Pancreas (tissue), 10 donors: ENCODE data around the gene NID2. TPM values are rescaled to one million over a fixed set of nuclear protein-coding genes. Genes with fewer than 3 reads are reported as not detected.

Experiments
- ATAC-seq, 4 donors: fragments of 200-7000 bp; cut with Tn5 transposase; one replicate each; pipeline versions ENCODE4 v1.8.0 to v1.9.1; 2020; ENCODE audit warnings: mild to moderate bottlenecking in 4 of 4, moderate library complexity in 4 of 4
- DNase-seq, 6 donors: peaks; one replicate each; pipeline ENCODE4 v3.0.0-alpha.2; 2020
- FAIRE-seq: peaks from 2 replicates; lab custom pipeline; 2012; peaks lifted over from hg19 to GRCh38; lab: Jason Lieb, UNC
- H3K27ac ChIP-seq, 4 donors: fragments of 200-600 bp; sonication (generic); 1 replicate in 3 of 4; 2 replicates in 1 of 4; pipeline versions ENCODE4 v1.5.0 to v1.8.0; 2020
- H3K27me3 ChIP-seq, 4 donors: fragments of 200-600 bp; one replicate each; pipeline ENCODE4 v1.8.0; 2021
- H3K36me3 ChIP-seq, 3 donors: fragments of 200-600 bp; sonication (generic) in 1 of 3; one replicate each; pipeline versions ENCODE4 v1.5.0 to v1.8.0; 2020 to 2021
- H3K4me1 ChIP-seq, 3 donors: fragments of 200-600 bp; one replicate each; pipeline ENCODE4 v1.8.0; 2021
- H3K4me3 ChIP-seq, 4 donors: fragments of 200-600 bp; sonication (generic) in 2 of 4; one replicate each; pipeline versions ENCODE4 v1.5.0 to v1.8.0; 2020 to 2021
- H3K9me3 ChIP-seq, 4 donors: fragments of 200-600 bp; one replicate each; pipeline ENCODE4 v1.8.0; 2021
- WGBS, 2 donors: extraction: QIAGEN DNeasy Blood & Tissue Kit; methylation state at CpG; one replicate each; pipeline ENCODE4 v1.1.7; 2013; 5-methylcytosine and 5-hydroxymethylcytosine counted together
- intact Hi-C, 3 donors: fragments of 100-400 bp; cut with DNase I; formaldehyde crosslinking; loops; one replicate each; pipeline versions ENCODE4 v1.11.1 to v1.14.2; 2022
- polyA plus RNA-seq, 2 donors: library from polyadenylated mRNA; stranded (reverse); fragments of 200-250 nt; gene quantifications; one replicate each; pipeline ENCODE4 v1.2.3, GENCODE V29; 2013
- total RNA-seq, 6 donors: library from RNA; stranded (reverse); fragmentation: NEBNext Ultra II Directional in 4 of 6; extraction: Animal tissue kit (Norgen Biotek cat#: 25700) in 4 of 6; gene quantifications; one replicate each; pipeline versions ENCODE4 v1.2.1 to v1.2.4, GENCODE V29; 2021 to 2023
- TF ChIP-seq, protein P1 (sequence below), 4 donors: fragments of 200-600 bp; sonication (generic) in 3 of 4; IDR thresholded peaks; one replicate each; pipeline versions ENCODE4 v1.5.0 to v1.8.0; 2021; ENCODE audit warnings: antibody characterized with exemption in 4 of 4
- donor health status: healthy with polysubstance abuse.
- donor health status: DM: no; HTN: no; CAD: no; lungs with moderate emphysema.
- donor health status: DM: no; HTN: no; CAD: no.
- donor health status: control.
- donor health status: control.
- donor health status: Bipolar disorder and iron deficiency.
- donor health status: DM: yes; HTN: yes; CAD: no.
- donor health status: DM: no; HTN: no; CAD: no.
- donor health status: DM: no; HTN: no; CAD: no.
- donor health status: DM: yes; HTN: yes; CAD: no.

NID2 gene
- total and polyA plus RNA-seq, 8 donors = 1.9 to 9.5 (median 3.8) TPM

DNA sequence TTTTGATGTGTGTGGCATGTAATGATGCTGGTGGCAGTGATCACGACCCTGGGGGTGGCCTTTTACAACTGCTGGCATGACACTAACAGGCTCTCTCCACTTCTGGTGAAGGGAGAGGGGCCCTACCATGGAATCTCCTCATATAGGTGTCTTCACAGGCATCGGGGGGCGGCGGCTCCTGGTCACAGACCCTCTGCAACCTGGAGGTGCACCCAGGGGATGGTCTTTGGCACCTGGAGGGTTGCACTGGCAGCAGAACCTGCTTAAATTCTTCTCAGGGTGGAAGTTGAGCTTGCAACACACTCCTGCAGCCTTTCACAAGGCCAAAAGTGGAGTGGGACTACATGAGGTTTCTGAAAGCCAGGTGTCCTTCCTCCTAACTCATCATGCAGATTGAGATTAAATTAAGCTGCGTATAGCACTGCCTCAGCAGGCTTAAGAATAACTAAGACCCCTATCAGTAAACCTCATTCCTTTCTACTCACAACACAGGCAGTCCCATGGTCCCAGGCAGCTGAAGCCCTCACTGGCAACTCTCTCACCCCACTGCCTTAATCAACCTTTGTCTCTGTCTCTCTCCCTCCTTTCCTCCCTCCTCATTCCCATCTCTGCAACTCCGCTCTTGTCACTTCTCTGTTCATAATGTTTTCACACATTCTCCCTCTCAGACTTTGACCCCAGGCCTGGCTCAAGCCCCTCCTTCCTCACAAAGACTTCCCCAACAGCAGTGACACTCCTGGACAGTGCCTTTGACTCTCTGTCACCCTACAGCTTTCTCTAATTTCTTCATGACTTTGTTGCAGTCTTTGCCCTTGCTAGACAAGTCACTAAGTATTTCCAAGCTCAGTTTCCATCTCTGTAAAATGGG, 18.9 kb downstream of the NID2 start:
- intact Hi-C loops = no loop called here
- Histone ChIP-seq H3K4me3 (no peak overlapping the region), H3K27ac (no peak overlapping the region), H3K36me3 (no peaks in the 10 kb centered on the region), H3K27me3 (no peaks in the 10 kb centered on the region), H3K4me1 (peaks cover under 1 to 12% (median 3%) of the 10 kb centered on the region in 3 donors), H3K9me3 (no peaks in the 10 kb centered on the region)
- TF ChIP-seq, protein P1, sequence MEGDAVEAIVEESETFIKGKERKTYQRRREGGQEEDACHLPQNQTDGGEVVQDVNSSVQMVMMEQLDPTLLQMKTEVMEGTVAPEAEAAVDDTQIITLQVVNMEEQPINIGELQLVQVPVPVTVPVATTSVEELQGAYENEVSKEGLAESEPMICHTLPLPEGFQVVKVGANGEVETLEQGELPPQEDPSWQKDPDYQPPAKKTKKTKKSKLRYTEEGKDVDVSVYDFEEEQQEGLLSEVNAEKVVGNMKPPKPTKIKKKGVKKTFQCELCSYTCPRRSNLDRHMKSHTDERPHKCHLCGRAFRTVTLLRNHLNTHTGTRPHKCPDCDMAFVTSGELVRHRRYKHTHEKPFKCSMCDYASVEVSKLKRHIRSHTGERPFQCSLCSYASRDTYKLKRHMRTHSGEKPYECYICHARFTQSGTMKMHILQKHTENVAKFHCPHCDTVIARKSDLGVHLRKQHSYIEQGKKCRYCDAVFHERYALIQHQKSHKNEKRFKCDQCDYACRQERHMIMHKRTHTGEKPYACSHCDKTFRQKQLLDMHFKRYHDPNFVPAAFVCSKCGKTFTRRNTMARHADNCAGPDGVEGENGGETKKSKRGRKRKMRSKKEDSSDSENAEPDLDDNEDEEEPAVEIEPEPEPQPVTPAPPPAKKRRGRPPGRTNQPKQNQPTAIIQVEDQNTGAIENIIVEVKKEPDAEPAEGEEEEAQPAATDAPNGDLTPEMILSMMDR (IDR thresholded peaks at IDR 0.05) = no peak
- 69 to 74% methylated on average over 6 of the region's 6 CpGs for WGBS, 2 donors
- DNase-seq (no peak), ATAC-seq (no peak), FAIRE-seq (no peak)

DNA sequence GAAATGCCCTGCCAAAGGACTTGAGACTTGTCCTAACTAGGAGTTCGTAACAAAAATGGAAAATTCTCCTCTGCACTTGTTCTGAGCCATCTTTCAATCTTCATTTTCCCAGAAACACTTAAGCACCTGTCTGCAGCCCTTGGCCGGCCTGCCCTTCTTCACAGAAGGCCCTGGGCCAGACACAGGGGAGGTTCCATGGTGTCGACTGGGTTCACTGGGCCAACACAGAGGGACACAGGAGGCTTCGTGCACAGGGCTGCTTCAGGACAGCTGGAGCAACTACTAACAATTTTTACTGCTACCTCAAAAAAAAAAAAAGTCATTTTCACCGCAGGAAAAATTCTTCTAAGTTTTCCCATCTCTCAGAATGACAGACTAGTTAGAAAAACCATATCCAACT, 19.6 kb downstream of the NID2 start:
- TF ChIP-seq, protein P1 (IDR thresholded peaks at IDR 0.05) = no peak
- Histone ChIP-seq H3K4me1 (peaks cover 3 to 16% (median 7%) of the 10 kb centered on the region in 3 donors), H3K27ac (no peak overlapping the region), H3K4me3 (no peak overlapping the region), H3K9me3 (no peaks in the 10 kb centered on the region), H3K36me3 (no peaks in the 10 kb centered on the region), H3K27me3 (no peaks in the 10 kb centered on the region)
- FAIRE-seq = no peak
- 82 to 84% methylated on average over 5 of the region's 5 CpGs for WGBS, 2 donors
- no peak for ATAC-seq
- intact Hi-C loops = no loop called here
- DNase-seq = no peak

DNA sequence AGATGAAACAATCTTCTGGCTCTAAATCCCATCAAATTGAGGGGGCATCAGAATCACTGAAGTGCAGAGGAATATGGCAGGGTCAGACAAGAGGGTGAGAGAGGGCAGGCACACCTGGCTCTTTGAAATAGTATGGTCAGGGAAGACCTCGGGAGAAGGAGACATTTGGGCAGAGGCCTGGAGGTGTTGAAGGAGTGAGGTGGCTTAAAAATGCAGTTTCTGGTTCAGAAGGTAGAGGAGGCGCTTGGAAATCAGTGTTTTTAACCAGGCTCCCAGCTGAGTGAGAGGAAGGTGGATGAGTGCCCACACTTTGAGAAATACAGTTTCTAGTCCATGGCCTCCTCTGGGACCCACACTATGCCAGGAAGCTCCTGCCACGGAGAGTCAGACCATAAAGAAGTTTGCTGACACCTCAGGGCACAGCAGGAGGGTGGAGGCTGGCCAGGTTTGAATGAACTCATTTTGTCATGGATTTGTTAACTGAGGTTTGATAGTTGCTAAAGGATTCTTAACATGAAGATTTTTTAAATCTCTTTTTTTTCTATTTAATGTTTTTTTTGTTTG, 20.1 kb downstream of the NID2 start:
- no peak for DNase-seq
- no peak for FAIRE-seq
- Histone ChIP-seq H3K9me3 (no peaks in the 10 kb centered on the region), H3K4me3 (no peak overlapping the region), H3K27me3 (no peaks in the 10 kb centered on the region), H3K4me1 (peaks cover 3 to 16% (median 7%) of the 10 kb centered on the region in 3 donors), H3K27ac (no peak overlapping the region), H3K36me3 (no peaks in the 10 kb centered on the region)
- intact Hi-C loops = no loop called here
- TF ChIP-seq, protein P1 (IDR thresholded peaks at IDR 0.05) = no peak
- no peak for ATAC-seq
- 75 to 79% methylated on average over 3 of the region's 3 CpGs for WGBS, 2 donors

DNA sequence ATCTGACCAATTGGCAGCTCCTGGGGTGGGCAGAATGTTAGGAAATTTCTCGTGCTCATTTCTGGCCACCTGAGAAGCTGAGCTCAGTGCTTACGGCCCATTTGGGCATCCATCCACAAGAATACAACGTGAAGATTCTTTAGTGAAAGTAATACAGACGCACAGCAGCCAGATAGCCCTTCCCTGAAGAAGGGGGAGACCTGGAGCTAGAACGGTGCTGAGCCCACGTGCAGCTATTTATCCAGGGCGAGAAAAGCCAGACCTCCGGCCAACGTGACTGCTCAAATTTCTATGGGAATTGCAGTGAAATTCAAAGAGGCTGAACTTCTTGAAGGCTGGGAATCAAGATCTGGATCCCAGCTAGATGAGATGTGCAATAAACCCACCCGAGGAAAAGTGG, 20.7 kb downstream of the NID2 start:
- Histone ChIP-seq H3K27ac (no peak overlapping the region), H3K9me3 (no peaks in the 10 kb centered on the region), H3K4me3 (no peak overlapping the region), H3K4me1 (peaks cover 3 to 16% (median 7%) of the 10 kb centered on the region in 3 donors), H3K36me3 (no peaks in the 10 kb centered on the region), H3K27me3 (no peaks in the 10 kb centered on the region)
- no peak for ATAC-seq
- WGBS, 2 donors = 89 to 90% methylated on average over 10 of the region's 10 CpGs
- intact Hi-C loops = no loop called here
- DNase-seq = no peak
- FAIRE-seq = no peak
- TF ChIP-seq, protein P1 (IDR thresholded peaks at IDR 0.05) = no peak
